ENCODE data around the gene BYSL.
A peak's percentile ranks its signal among the peaks of the same experiment; 100 is the strongest.
"Not testable (repeated sequence)": the region's sequence is repeated elsewhere in the genome, so short reads cannot be mapped to it uniquely, and the experiment has no call there.

Gene BYSL

DNA sequence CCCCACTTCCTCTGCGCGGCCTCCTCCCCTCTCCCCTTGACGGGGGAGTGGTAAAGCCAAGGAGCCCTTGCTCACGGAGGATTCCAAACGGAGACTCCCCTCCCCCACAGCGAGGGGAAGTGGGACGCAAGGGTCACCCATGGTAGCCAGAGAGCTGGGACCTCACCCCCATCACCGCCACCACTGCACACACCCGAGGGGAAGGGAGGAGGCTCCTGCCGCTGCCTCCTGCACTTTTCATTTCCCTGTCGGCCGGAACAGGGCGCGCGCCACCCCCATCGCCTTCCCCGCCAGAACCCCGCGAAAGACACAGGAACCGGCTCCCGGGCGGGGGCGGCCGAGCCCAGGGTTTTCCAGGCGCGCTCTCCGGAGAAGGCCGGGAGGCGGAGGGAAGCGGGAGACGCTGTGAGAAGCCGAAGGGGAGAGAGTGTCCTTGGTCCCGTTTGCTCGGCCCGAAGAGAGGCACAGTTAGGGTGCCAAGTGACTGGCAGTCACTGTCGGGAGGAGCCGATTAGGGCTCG lies 19.5 kb downstream of the BYSL start:
- H3K27ac ChIP-seq (ENCODE audit: low read depth, low read length): peak overlapping the region; percentile 96
- H3K9me3 ChIP-seq (ENCODE audit: control insufficient read depth in 5 of 5, low read length in 5 of 5): no peaks in the 10 kb centered on the region
- peak overlapping the region in 4 of 5 donors; percentile 72 to 93 (median 80) for H3K9ac ChIP-seq (ENCODE audit: low read length in 5 of 5)
- H3K36me3 ChIP-seq (ENCODE audit: control insufficient read depth in 5 of 5, insufficient read depth in 5 of 5, low read length in 5 of 5): peaks cover 0 to 17% (median 6%) of the 10 kb centered on the region in 5 donors
- H3K4me3 ChIP-seq (ENCODE audit: low read depth in 1 of 5, low read length in 5 of 5): peak overlapping the region; percentile 86 to 93 (median 92)
- no peaks in the 10 kb centered on the region for H3K27me3 ChIP-seq (ENCODE audit: control insufficient read depth in 5 of 5, insufficient read depth in 4 of 5, low read length in 5 of 5)
- peaks cover 17 to 64% (median 60%) of the 10 kb centered on the region in 5 donors for H3K4me1 ChIP-seq (ENCODE audit: control insufficient read depth in 5 of 5, insufficient read depth in 5 of 5, low read length in 5 of 5)

DNA sequence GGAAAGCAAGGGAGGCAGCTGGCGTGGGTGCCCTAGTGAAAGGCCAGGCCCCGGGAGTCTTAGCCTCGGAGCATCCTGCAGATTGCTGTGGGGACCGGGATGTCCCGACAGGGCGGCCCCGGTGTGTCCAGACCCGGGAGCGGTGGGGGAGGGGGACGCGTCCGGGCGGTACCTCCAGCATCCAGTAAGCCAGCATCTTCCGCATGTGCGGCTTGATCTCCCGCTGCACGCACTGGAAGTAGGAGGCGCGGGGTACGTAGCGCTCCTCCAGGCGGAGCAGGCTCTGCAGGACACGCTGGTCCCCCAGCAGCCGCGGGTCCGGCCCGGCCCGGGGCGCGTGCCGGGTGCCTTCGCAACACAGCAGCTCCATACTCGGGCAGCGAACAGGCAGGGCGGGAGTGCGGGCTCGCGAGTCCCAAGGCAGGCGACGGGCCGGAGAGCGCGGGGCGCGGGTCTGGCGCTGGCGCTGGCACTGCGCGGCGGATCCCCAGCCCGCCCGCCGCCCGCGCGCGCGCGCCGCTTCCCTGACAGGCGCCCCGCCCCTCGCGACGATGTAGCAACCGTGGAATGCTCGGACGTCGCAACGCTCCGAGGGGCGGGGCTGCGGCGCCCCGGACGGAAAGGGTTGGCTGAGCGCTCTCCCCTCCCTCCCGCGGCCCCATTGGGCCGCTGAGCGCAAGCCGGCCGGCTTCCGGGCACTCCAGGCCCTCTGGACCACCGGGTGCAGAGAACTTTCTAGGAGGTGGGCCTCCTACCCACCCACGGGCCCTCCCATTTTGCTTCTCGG lies 20.2 kb downstream of the BYSL start, which contains the start of gene CCND3:
CCND3 (minus strand) TSS at position 529 of the 787 bp plus-strand sequence; CDS start at position 370, 159 bp downstream.
- H3K9me3 ChIP-seq (ENCODE audit: control insufficient read depth in 5 of 5, low read length in 5 of 5): no peaks in the 10 kb centered on the region

DNA sequence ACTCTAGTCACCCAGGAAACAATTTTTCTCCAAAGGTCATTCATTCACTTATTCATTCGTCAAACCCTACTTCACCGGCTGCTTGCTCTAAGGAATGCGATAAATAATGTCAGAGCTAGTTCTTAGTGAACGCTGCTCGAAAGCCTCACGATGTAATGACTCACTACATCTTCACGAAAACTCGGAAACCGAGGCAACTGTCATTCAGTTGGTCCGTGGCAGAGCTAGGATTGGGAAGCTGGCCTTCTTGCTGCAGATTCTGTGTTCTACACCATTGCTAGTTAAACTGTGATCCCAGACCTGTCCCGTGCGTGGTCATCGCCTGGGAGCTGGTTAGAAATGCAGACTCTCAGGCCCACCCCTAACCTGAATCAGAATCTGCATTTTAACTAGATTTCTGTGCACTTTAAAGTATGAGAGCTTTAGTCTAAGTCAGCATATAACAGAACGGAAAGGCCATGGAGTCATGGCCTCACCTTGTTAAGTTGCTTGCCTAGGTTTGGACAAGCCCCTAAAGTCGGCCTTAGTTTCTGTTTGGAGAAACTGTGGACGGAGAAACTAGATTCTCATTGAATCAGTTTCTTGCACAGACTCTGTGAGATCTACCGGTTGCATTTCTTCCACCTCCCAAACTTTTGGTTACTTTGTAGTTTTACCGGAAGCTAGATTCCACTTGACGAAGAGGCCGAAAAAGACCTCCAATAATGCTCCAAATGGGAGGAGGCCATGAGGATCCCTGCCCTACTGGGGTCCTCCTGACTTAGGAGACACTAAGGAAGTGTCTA lies 21.0 kb downstream of the BYSL start:
- H3K9me3 ChIP-seq (ENCODE audit: control insufficient read depth in 5 of 5, low read length in 5 of 5): no peaks in the 10 kb centered on the region
- H3K27ac ChIP-seq (ENCODE audit: low read depth, low read length): peak overlapping the region; percentile 96
- peaks cover 14 to 50% (median 46%) of the 10 kb centered on the region in 5 donors for H3K4me1 ChIP-seq (ENCODE audit: control insufficient read depth in 5 of 5, insufficient read depth in 5 of 5, low read length in 5 of 5)
- peak overlapping the region; percentile 64 to 92 (median 86) for H3K4me3 ChIP-seq (ENCODE audit: low read depth in 1 of 5, low read length in 5 of 5)
- peaks cover 0 to 4% (median 0%) of the 10 kb centered on the region in 5 donors for H3K36me3 ChIP-seq (ENCODE audit: control insufficient read depth in 5 of 5, insufficient read depth in 5 of 5, low read length in 5 of 5)
- H3K9ac ChIP-seq (ENCODE audit: low read length in 5 of 5): peak overlapping the region; percentile 52 to 75 (median 68)
- no peaks in the 10 kb centered on the region for H3K27me3 ChIP-seq (ENCODE audit: control insufficient read depth in 5 of 5, insufficient read depth in 4 of 5, low read length in 5 of 5)

More for the DNA sequence above, 20.2 kb downstream of the BYSL start, which contains the start of gene CCND3:
- Histone ChIP-seq H3K36me3 (ENCODE audit: control insufficient read depth in 5 of 5, insufficient read depth in 5 of 5, low read length in 5 of 5) (peaks cover 0 to 10% (median under 1%) of the 10 kb centered on the region in 5 donors), H3K27ac (ENCODE audit: low read depth, low read length) (peak within 1 kb of the TSS; percentile 96), H3K4me3 (ENCODE audit: low read depth in 1 of 5, low read length in 5 of 5) (peak within 1 kb of the TSS; percentile 86 to 93 (median 92)), H3K27me3 (ENCODE audit: control insufficient read depth in 5 of 5, insufficient read depth in 4 of 5, low read length in 5 of 5) (no peaks in the 10 kb centered on the region), H3K4me1 (ENCODE audit: control insufficient read depth in 5 of 5, insufficient read depth in 5 of 5, low read length in 5 of 5) (peaks cover 15 to 57% (median 54%) of the 10 kb centered on the region in 5 donors), H3K9ac (ENCODE audit: low read length in 5 of 5) (peak within 1 kb of the TSS; percentile 52 to 93 (median 75))

DNA sequence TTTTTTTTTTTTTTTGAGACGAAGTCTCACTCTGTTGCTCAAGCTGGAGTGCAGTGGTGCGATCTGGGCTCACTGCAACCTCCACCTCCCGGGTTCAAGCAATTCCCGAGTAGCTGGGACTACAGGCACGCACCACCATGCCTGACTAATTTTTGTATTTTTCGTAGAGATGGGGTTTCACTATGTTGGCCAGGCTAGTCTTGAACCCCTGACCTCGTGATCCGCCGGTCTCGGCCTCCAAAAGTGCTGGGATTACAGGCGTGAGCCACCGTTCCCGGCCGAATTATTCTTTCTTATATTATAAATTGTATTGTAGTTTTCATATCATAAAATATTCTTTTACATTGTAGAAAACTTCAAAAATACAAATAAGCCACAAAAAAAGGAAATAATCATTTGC lies 21.6 kb downstream of the BYSL start:
- not testable (repeated sequence) for H3K36me3 ChIP-seq (ENCODE audit: control insufficient read depth in 5 of 5, insufficient read depth in 5 of 5, low read length in 5 of 5); H3K4me3 ChIP-seq (ENCODE audit: low read depth in 1 of 5, low read length in 5 of 5); H3K27me3 ChIP-seq (ENCODE audit: control insufficient read depth in 5 of 5, insufficient read depth in 4 of 5, low read length in 5 of 5); H3K9me3 ChIP-seq (ENCODE audit: control insufficient read depth in 5 of 5, low read length in 5 of 5)
- H3K27ac ChIP-seq (ENCODE audit: low read depth, low read length): peak overlapping the region; percentile 96
- H3K9ac ChIP-seq (ENCODE audit: low read length in 5 of 5): peak overlapping the region in 1 of 5 donors; percentile 72
- peaks cover 14 to 46% (median 43%) of the 10 kb centered on the region in 5 donors for H3K4me1 ChIP-seq (ENCODE audit: control insufficient read depth in 5 of 5, insufficient read depth in 5 of 5, low read length in 5 of 5)

DNA sequence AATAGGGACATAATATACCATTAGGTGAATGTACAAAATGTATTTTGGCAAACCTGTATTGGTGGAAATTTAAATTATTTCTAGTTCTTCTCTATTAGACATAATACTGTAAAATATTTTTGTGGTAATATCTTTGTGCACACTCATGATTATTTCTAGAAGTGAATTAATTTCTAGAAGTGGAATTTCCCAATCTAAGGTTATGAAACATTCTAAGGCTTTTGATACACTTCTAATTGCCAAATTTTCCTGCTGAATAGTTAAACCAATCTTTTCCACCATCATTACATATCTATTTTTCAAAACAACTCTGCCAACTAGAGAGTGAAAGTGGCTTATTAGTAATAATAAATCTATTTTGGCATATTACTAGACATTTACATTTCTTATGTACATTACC lies 22.2 kb downstream of the BYSL start:
- H3K4me1 ChIP-seq (ENCODE audit: control insufficient read depth in 5 of 5, insufficient read depth in 5 of 5, low read length in 5 of 5): peaks cover 10 to 44% (median 37%) of the 10 kb centered on the region in 5 donors
- H3K36me3 ChIP-seq (ENCODE audit: control insufficient read depth in 5 of 5, insufficient read depth in 5 of 5, low read length in 5 of 5): no peaks in the 10 kb centered on the region
- H3K4me3 ChIP-seq (ENCODE audit: low read depth in 1 of 5, low read length in 5 of 5): no peak overlapping the region
- no peak overlapping the region for H3K9ac ChIP-seq (ENCODE audit: low read length in 5 of 5)
- no peaks in the 10 kb centered on the region for H3K27me3 ChIP-seq (ENCODE audit: control insufficient read depth in 5 of 5, insufficient read depth in 4 of 5, low read length in 5 of 5)
- no peak overlapping the region for H3K27ac ChIP-seq (ENCODE audit: low read depth, low read length)
- no peaks in the 10 kb centered on the region for H3K9me3 ChIP-seq (ENCODE audit: control insufficient read depth in 5 of 5, low read length in 5 of 5)

DNA sequence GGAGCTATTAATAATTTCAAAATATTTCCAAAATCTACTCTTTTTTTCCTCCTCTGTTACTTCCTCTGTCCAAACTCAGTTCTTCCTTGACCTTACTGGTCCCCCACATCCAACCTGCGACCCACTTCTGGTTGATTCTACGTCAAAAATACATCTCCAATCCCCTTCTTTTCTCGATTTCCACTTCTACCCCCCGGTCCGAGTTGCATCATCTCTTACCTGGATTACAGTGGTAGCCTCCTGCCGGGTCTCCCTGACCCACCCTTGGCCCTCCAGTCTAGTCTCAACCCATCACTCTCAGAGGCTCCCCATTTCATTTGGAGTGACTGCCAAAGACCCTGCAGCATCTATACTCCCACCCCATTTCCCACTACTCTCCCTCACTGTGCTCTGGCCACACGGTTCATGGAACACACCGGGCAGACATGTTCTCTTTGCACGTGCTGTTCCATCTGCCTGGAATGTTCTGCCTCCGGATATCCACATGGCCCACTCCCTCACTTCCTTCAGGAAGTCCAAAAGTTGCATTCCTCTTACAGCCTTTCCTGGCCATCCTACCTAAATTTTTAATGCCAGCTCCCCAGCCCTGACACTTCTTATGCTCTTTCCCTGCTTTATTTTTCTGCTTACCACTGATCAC lies 26.4 kb downstream of the BYSL start:
- Histone ChIP-seq H3K9me3 (ENCODE audit: control insufficient read depth in 5 of 5, low read length in 5 of 5) (no peaks in the 10 kb centered on the region), H3K27ac (ENCODE audit: low read depth, low read length) (no peak overlapping the region), H3K27me3 (ENCODE audit: control insufficient read depth in 5 of 5, insufficient read depth in 4 of 5, low read length in 5 of 5) (no peaks in the 10 kb centered on the region), H3K4me3 (ENCODE audit: low read depth in 1 of 5, low read length in 5 of 5) (no peak overlapping the region), H3K9ac (ENCODE audit: low read length in 5 of 5) (no peak overlapping the region), H3K4me1 (ENCODE audit: control insufficient read depth in 5 of 5, insufficient read depth in 5 of 5, low read length in 5 of 5) (peaks cover 0 to 14% (median 2%) of the 10 kb centered on the region in 5 donors), H3K36me3 (ENCODE audit: control insufficient read depth in 5 of 5, insufficient read depth in 5 of 5, low read length in 5 of 5) (no peaks in the 10 kb centered on the region)

- Histone ChIP-seq H3K9ac (ENCODE audit: low read length in 5 of 5) (no peak overlapping the region), H3K9me3 (ENCODE audit: control insufficient read depth in 5 of 5, low read length in 5 of 5) (no peaks in the 10 kb centered on the region), H3K4me3 (ENCODE audit: low read depth in 1 of 5, low read length in 5 of 5) (no peak overlapping the region), H3K36me3 (ENCODE audit: control insufficient read depth in 5 of 5, insufficient read depth in 5 of 5, low read length in 5 of 5) (no peaks in the 10 kb centered on the region), H3K4me1 (ENCODE audit: control insufficient read depth in 5 of 5, insufficient read depth in 5 of 5, low read length in 5 of 5) (no peaks in the 10 kb centered on the region), H3K27ac (ENCODE audit: low read depth, low read length) (no peak overlapping the region), H3K27me3 (ENCODE audit: control insufficient read depth in 5 of 5, insufficient read depth in 4 of 5, low read length in 5 of 5) (no peaks in the 10 kb centered on the region)
Observed at GRCh38 chr6:41954668-41955067, 33.4 kb downstream of the BYSL start.

DNA sequence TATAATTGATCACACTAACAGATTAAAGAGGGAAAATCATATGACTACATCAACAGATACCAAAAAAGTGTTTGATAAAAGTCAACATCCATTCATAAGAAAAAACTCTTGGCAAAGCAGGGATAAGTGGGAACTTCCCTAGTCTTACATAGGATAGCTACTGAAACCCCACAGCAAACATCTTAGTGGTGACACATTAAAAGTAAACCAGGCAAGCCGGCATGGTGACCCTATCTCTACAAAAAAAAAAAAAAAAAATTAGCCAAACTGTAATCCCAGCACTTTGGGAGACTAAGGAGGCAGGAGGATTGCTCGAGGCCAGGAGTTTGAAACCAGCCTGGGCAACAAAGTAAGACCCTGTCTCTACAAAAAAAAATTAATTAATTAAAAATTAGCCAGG lies 34.1 kb downstream of the BYSL start:
- Histone ChIP-seq H3K9me3 (ENCODE audit: control insufficient read depth in 5 of 5, low read length in 5 of 5) (no peaks in the 10 kb centered on the region), H3K27me3 (ENCODE audit: control insufficient read depth in 5 of 5, insufficient read depth in 4 of 5, low read length in 5 of 5) (no peaks in the 10 kb centered on the region), H3K4me3 (ENCODE audit: low read depth in 1 of 5, low read length in 5 of 5) (no peak overlapping the region), H3K36me3 (ENCODE audit: control insufficient read depth in 5 of 5, insufficient read depth in 5 of 5, low read length in 5 of 5) (no peaks in the 10 kb centered on the region), H3K27ac (ENCODE audit: low read depth, low read length) (no peak overlapping the region), H3K4me1 (ENCODE audit: control insufficient read depth in 5 of 5, insufficient read depth in 5 of 5, low read length in 5 of 5) (no peaks in the 10 kb centered on the region), H3K9ac (ENCODE audit: low read length in 5 of 5) (no peak overlapping the region)

GRCh38 chr6:41957117-41957516 lies 35.8 kb downstream of the BYSL start:
- Histone ChIP-seq H3K9ac (ENCODE audit: low read length in 5 of 5) (no peak overlapping the region), H3K4me1 (ENCODE audit: control insufficient read depth in 5 of 5, insufficient read depth in 5 of 5, low read length in 5 of 5) (no peaks in the 10 kb centered on the region), H3K27me3 (ENCODE audit: control insufficient read depth in 5 of 5, insufficient read depth in 4 of 5, low read length in 5 of 5) (no peaks in the 10 kb centered on the region), H3K4me3 (ENCODE audit: low read depth in 1 of 5, low read length in 5 of 5) (no peak overlapping the region), H3K36me3 (ENCODE audit: control insufficient read depth in 5 of 5, insufficient read depth in 5 of 5, low read length in 5 of 5) (no peaks in the 10 kb centered on the region), H3K9me3 (ENCODE audit: control insufficient read depth in 5 of 5, low read length in 5 of 5) (no peaks in the 10 kb centered on the region), H3K27ac (ENCODE audit: low read depth, low read length) (no peak overlapping the region)

All from subcutaneous abdominal adipose tissue (tissue), 5 donors.